WERI-Rb-1 (cell line): ENCODE data around the gene AKIRIN2.

Source experiments
- DNase-seq: peaks from one replicate; pipeline ENCODE4 v3.0.0-alpha.2; 2020
- H3K27ac ChIP-seq: fragments of 250-450 bp; sonication (Bioruptor Pico); 2 replicates; pipeline ENCODE4 v1.5.1; 2020; ENCODE audit warnings: mild to moderate bottlenecking, moderate library complexity
- H3K27me3 ChIP-seq: fragments of 250-450 bp; sonication (Bioruptor Pico); 2 replicates; pipeline ENCODE4 v1.5.1; 2021; ENCODE audit warnings: mild to moderate bottlenecking, low read depth, moderate library complexity; ENCODE audit not compliant: insufficient read depth, severe bottlenecking
- H3K36me3 ChIP-seq: fragments of 250-450 bp; sonication (Bioruptor Pico); 2 replicates; pipeline ENCODE4 v1.5.1; 2020; ENCODE audit warnings: mild to moderate bottlenecking, moderate library complexity
- H3K4me3 ChIP-seq: 2 replicates; pipeline ENCODE4 v1.5.1; 2011; ENCODE audit warnings: low read depth, mild to moderate bottlenecking, control low read depth, low read length
- H3K9me3 ChIP-seq: fragments of 250-450 bp; sonication (Bioruptor Pico); 2 replicates; pipeline ENCODE4 v1.5.1; 2021; ENCODE audit warnings: mild to moderate bottlenecking, moderate library complexity; ENCODE audit not compliant: severe bottlenecking
- CTCF ChIP-seq: IDR thresholded peaks from 2 replicates; pipeline ENCODE4 v1.5.1; 2011; ENCODE audit warnings: low read depth, mild to moderate bottlenecking, control low read depth, inconsistent platforms, low read length

Gene AKIRIN2

GRCh38 chr6:87701676-87702588 lies at the start of gene AKIRIN2:
AKIRIN2 (minus strand) TSS chr6:87702233; CDS start chr6:87701684, 549 bp downstream.
- no peak for TF ChIP-seq CTCF
- H3K36me3 ChIP-seq = peaks cover 16% of the 10 kb centered on the region

GRCh38 chr6:87747646-87748045 lies 45.6 kb upstream of the AKIRIN2 start:
- H3K4me3 ChIP-seq = no peak overlapping the region
- H3K27ac ChIP-seq = no peak overlapping the region
- no peaks in the 10 kb centered on the region for H3K27me3 ChIP-seq
- no peaks in the 10 kb centered on the region for H3K9me3 ChIP-seq
- TF ChIP-seq CTCF = no peak
- no peak for DNase-seq
- H3K36me3 ChIP-seq = no peaks in the 10 kb centered on the region

More at GRCh38 chr6:87701676-87702588, at the start of gene AKIRIN2:
- H3K4me3 ChIP-seq = peak within 1 kb of the TSS; percentile 92
- no peaks in the 10 kb centered on the region for H3K27me3 ChIP-seq
- DNase-seq = peak; percentile 97
- H3K9me3 ChIP-seq = no peaks in the 10 kb centered on the region
- H3K27ac ChIP-seq = peak within 1 kb of the TSS; percentile 91

GRCh38 chr6:87745966-87746721 lies 44.1 kb upstream of the AKIRIN2 start:
- Histone ChIP-seq H3K36me3 (no peaks in the 10 kb centered on the region), H3K9me3 (no peaks in the 10 kb centered on the region), H3K27ac (no peak overlapping the region), H3K4me3 (no peak overlapping the region), H3K27me3 (no peaks in the 10 kb centered on the region)
- no peak for TF ChIP-seq CTCF
- DNase-seq = no peak

- DNase-seq = no peak
- TF ChIP-seq CTCF = no peak
These were observed 41.4 kb upstream of the AKIRIN2 start for GRCh38 chr6:87743454-87743853.

GRCh38 chr6:87742106-87742505 lies 40.1 kb upstream of the AKIRIN2 start:
- Histone ChIP-seq H3K27me3 (no peaks in the 10 kb centered on the region), H3K4me3 (no peak overlapping the region), H3K27ac (no peak overlapping the region), H3K9me3 (no peaks in the 10 kb centered on the region), H3K36me3 (no peaks in the 10 kb centered on the region)
- no peak for DNase-seq
- no peak for TF ChIP-seq CTCF

More at GRCh38 chr6:87743454-87743853, 41.4 kb upstream of the AKIRIN2 start:
- H3K27ac ChIP-seq = no peak overlapping the region
- H3K27me3 ChIP-seq = no peaks in the 10 kb centered on the region
- no peaks in the 10 kb centered on the region for H3K36me3 ChIP-seq
- H3K9me3 ChIP-seq = no peaks in the 10 kb centered on the region
- H3K4me3 ChIP-seq = no peak overlapping the region
